GM19455 (cell line): ENCODE results near the gene FGGY.

Experiments used
- ATAC-seq: cut with Tn5 transposase; IDR thresholded peaks from one replicate; pipeline ENCODE4 v1.9.1; 2021; ENCODE audit not compliant: unreplicated experiment

The FGGY gene

DNA sequence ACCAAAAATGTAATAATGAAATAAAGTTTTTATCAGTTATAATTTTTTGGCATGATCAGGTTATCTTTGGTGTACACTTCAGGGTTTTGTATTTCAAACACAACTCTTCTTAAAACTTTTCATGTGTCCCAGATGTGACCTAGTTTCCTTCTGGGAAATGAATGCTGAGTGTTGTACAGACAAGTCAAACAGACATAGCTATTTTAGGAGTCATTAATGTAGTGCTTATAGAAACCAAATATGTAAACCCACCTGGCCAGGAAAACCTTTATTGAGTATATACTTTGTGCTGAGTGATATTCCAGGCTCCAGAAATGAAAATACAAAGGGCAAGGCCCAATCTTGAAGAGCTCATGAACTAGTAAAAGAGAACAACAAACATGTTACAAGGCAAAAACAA lies 491.9 kb downstream of the FGGY start:
- no peak for ATAC-seq

DNA sequence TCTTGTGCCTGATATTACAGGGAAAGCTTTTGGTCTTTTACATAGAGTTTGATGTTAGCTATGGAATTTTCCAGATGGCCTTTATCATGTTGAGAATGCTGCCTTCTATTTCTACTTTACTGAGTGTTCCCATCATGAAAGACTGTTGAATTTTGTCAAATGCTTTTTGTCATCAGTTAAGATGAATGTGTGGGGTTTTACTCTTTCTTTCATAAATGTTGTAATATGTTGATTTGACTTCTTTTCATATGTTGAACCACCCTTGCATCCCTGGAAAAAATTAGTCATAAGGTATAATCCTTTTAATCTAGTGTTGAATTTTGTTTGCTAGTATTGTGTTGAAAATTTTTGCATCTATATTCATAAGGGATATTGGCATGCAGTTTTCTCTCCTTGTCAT lies 501.7 kb downstream of the FGGY start:
- ATAC-seq, result no peak

DNA sequence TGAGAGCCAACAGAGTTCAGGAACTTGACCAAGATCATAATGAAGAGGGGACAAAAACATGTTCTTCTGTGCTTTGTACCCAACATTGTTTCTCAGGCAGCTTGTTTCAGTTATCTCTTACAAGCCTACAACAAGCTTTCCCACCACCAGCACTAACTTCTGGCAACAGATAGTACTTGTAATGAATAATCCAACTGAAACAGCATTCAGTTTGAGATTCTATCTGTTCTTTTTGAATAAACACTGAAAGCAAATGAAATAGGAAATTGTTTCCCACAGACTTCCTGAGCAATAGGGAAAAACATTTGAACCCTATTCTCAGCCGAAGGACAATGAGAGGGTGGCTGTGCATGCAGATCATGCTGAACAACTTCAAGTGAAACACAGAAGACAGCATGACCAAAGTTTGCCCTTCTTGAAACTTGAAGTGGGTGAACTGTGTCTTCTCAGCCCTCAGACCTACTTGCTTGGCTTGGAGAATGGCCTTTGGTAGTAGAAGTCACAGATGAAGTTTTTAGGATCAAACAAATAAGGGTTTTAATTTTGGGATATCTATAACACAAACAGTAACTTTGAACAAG lies 506.7 kb downstream of the FGGY start:
- ATAC-seq, result no peak

DNA sequence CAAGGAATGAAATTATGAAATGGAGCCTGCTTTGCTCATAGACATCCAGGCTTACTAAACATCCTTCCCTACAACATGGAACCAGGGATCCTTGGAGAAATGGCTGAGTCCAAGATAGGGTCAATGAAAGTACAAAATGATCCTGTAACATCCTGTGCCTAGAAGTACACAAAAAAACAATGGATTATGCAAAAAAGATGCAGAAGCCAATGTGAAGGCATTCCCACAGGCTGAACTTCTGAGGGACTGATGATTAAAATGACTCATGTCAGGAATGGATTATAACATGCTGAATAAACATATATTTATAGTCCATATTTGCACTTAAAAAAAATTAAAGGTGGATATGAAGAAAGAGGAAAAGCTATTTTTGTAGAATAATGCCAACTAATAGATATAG lies 507.4 kb downstream of the FGGY start:
- ATAC-seq, result no peak

DNA sequence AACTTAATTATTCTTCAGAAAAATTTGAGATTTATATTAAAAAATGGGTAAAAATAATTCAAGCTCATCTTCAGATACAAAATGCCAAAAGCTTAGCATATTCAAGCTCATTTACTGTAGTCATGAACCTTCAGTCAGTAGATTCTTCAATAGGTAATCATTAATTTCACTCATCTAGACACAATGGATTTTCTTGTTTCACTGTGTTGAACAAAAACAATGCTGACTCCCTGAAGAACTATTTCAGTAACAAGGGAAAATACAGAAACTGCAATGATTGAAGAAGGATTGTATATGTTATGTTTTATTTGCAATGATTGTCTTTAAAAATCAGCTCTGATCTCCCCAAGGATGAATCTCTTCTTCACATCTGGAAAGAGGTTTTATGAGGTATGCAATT lies 508.7 kb downstream of the FGGY start:
- ATAC-seq, result no peak
